GM19328 (cell line): ENCODE results near the gene NDUFAF7.
"Not testable (repeated sequence)": the region's sequence is repeated elsewhere in the genome, so short reads cannot be mapped to it uniquely, and the experiment has no call there.

Experiments used
- ATAC-seq: cut with Tn5 transposase; IDR thresholded peaks from one replicate; pipeline ENCODE4 v1.9.1; 2021; ENCODE audit warnings: mild to moderate bottlenecking, moderate library complexity; ENCODE audit not compliant: unreplicated experiment

The NDUFAF7 gene

DNA sequence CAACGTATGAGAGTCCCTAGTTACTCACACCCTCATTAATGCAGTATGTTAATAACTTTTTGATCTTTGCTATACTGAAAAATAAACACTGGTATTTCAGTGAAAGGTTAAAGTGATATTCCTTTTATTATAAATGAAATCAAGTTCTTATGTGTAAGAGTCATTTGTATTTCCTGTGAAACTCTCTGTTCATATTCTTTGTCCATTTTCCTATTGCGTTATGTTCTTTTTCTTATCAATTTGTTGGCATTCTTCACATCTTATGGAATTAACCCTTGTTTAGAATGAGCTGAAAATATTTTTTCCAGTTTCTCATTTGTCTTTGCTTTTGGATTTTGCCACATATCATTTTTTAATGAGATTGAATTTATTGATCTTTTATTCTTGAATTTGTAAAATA, 44.8 kb downstream of the NDUFAF7 start:
- ATAC-seq = no peak

DNA sequence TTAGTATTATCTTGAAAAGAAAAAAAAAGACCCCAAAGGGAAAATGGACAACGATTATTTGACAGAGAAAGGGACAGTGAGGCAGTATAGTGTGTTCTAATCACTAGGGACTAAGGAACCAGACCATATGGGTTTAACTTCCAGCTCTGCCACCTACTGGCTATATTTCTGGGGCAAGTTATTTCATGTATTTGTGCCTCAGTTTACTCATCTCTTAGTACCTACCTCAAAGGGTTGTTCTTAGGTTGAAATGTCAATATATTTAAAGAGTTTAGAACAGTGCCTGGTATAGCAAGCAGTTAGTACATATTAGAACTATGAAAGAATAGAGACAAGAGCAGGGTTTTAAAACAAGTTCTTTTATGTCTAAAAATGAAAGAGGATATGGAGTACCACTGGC, 50.5 kb downstream of the NDUFAF7 start:
- ATAC-seq = no peak

GRCh38 chr2:37282746-37283145, 51.3 kb downstream of the NDUFAF7 start:
- ATAC-seq = no peak

GRCh38 chr2:37283207-37283606, 51.7 kb downstream of the NDUFAF7 start:
- ATAC-seq = no peak

DNA sequence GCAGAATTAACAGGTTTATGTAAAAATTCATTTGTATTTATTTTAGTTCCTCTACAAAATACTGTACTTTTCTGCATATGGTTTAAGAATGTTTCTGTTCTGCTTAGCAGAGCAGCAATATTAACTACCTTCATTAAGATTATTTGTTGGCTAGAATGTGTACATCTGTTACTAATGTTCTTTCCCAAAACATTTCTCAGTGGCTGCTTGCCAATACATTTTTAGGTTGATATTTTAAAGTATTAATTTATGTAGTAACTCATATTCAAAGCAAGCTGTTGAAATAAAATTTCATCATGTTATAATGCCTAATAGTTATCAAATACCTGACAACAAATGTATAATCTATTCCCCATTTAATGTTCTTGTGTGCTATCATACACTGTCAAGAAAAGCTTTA, 52.9 kb downstream of the NDUFAF7 start:
- no peak for ATAC-seq

GRCh38 chr2:37287966-37288365, 56.5 kb downstream of the NDUFAF7 start:
- ATAC-seq = no peak

DNA sequence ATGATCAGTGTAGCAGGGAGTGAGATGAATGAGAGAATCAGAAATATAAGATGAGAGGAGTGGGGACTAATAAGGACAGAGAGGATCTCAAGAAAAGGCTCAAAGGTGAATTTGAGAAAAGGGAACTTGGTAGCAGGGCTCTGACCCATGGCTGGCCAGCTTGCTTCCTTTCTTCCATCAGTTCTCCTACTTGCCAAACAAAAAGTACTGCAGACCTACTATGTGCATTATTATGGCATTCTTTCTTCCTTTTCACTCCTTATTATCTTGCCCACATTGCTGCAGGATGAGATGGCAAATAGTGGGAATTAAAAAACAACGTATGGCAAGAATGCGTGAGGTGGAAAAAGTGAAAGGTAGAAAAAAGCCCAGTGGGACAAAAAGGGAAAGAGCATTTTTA, 60.2 kb downstream of the NDUFAF7 start:
- no peak for ATAC-seq

- not testable (repeated sequence) for ATAC-seq
Observed at GRCh38 chr2:37294858-37295257, 63.4 kb downstream of the NDUFAF7 start.

- ATAC-seq = no peak
Observed at GRCh38 chr2:37295469-37296073, 64.1 kb downstream of the NDUFAF7 start.

DNA sequence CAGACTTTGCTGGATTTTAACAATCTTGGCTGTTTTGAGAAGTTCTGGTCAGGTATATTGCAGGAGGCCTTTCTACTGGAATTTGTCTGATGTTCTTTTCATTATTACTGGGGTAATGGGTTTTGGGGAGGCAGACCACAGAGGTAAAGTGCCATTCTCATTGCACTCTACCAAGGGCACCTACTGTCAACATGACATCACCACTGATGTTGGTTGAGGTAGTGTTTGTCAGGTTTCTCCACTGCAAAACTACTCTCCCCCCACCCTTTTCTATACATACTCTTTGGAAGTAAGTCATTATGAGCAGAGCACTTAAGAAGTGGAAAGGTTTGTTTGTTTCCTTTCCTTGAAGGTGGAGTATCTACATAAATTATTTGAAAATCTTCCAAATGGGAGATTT, 66.2 kb downstream of the NDUFAF7 start:
- ATAC-seq = no peak
